Subcutaneous abdominal adipose tissue (tissue), 5 donors: ENCODE results near the gene GALNT15.

Experiments
- H3K27ac ChIP-seq: one replicate; pipeline ENCODE4 v1.7.0; 2013; ENCODE audit warnings: low read depth, mild to moderate bottlenecking, inconsistent platforms, low read length, moderate library complexity
- H3K27me3 ChIP-seq, 5 donors: one replicate each; pipeline ENCODE4 v1.7.0; 2013; ENCODE audit warnings: low read length in 5 of 5, inconsistent platforms in 1 of 5; ENCODE audit not compliant: control insufficient read depth in 5 of 5, insufficient read depth in 4 of 5
- H3K36me3 ChIP-seq, 5 donors: one replicate each; pipeline ENCODE4 v1.7.0; 2013; ENCODE audit warnings: low read length in 5 of 5; ENCODE audit not compliant: control insufficient read depth in 5 of 5, insufficient read depth in 5 of 5
- H3K4me1 ChIP-seq, 5 donors: one replicate each; pipeline ENCODE4 v1.7.0; 2013; ENCODE audit warnings: low read length in 5 of 5, mild to moderate bottlenecking in 3 of 5, moderate library complexity in 1 of 5; ENCODE audit not compliant: control insufficient read depth in 5 of 5, insufficient read depth in 5 of 5
- H3K4me3 ChIP-seq, 5 donors: one replicate each; pipeline ENCODE4 v1.7.0; 2013; ENCODE audit warnings: low read length in 5 of 5, low read depth in 1 of 5
- H3K9ac ChIP-seq, 5 donors: one replicate each; pipeline ENCODE4 v1.7.0; 2013; ENCODE audit warnings: low read length in 5 of 5, mild to moderate bottlenecking in 4 of 5, moderate library complexity in 3 of 5
- H3K9me3 ChIP-seq, 5 donors: one replicate each; pipeline ENCODE4 v1.7.0; 2013; ENCODE audit warnings: low read length in 5 of 5; ENCODE audit not compliant: control insufficient read depth in 5 of 5
- donor health status: healthy.
- donor health status: healthy.
- donor health status: healthy.
- donor health status: healthy.
- donor health status: healthy.

Gene GALNT15

GRCh38 chr3:16265455-16265786 lies 90.9 kb downstream of the GALNT15 start:
- Histone ChIP-seq H3K4me1 (peaks cover 10 to 47% (median 33%) of the 10 kb centered on the region in 5 donors), H3K9me3 (no peaks in the 10 kb centered on the region), H3K27ac (peak overlapping the region; percentile 84), H3K9ac (peak overlapping the region; percentile 79 to 96 (median 90)), H3K27me3 (no peaks in the 10 kb centered on the region), H3K4me3 (peak overlapping the region; percentile 88 to 97 (median 92)), H3K36me3 (peaks cover 1 to 11% (median 3%) of the 10 kb centered on the region in 5 donors)

GRCh38 chr3:16266714-16267113 lies 92.2 kb downstream of the GALNT15 start:
- H3K4me3 ChIP-seq: no peak overlapping the region
- H3K36me3 ChIP-seq: peaks cover 2 to 17% (median 10%) of the 10 kb centered on the region in 5 donors
- peak overlapping the region in 3 of 5 donors; percentile 21 to 54 (median 48) for H3K9ac ChIP-seq
- H3K9me3 ChIP-seq: no peaks in the 10 kb centered on the region
- peak overlapping the region; percentile 84 for H3K27ac ChIP-seq
- no peaks in the 10 kb centered on the region for H3K27me3 ChIP-seq
- peaks cover 10 to 47% (median 33%) of the 10 kb centered on the region in 5 donors for H3K4me1 ChIP-seq

- no peak overlapping the region for H3K27ac ChIP-seq
- H3K4me3 ChIP-seq: no peak overlapping the region
- no peaks in the 10 kb centered on the region for H3K27me3 ChIP-seq
- H3K9me3 ChIP-seq: no peaks in the 10 kb centered on the region
- peaks cover 0 to 27% (median 20%) of the 10 kb centered on the region in 5 donors for H3K4me1 ChIP-seq
- H3K9ac ChIP-seq: no peak overlapping the region
- H3K36me3 ChIP-seq: peaks cover 6 to 25% (median 12%) of the 10 kb centered on the region in 5 donors
These were observed 96.4 kb downstream of the GALNT15 start for GRCh38 chr3:16270855-16271254.

GRCh38 chr3:16272588-16272987 lies 98.1 kb downstream of the GALNT15 start:
- Histone ChIP-seq H3K4me1 (peaks cover 0 to 15% (median 8%) of the 10 kb centered on the region in 5 donors), H3K4me3 (no peak overlapping the region), H3K36me3 (peaks cover 6 to 29% (median 15%) of the 10 kb centered on the region in 5 donors), H3K9me3 (no peaks in the 10 kb centered on the region), H3K27me3 (no peaks in the 10 kb centered on the region), H3K9ac (no peak overlapping the region), H3K27ac (no peak overlapping the region)

- no peak overlapping the region for H3K27ac ChIP-seq
- no peaks in the 10 kb centered on the region for H3K27me3 ChIP-seq
- H3K9me3 ChIP-seq: no peaks in the 10 kb centered on the region
- H3K9ac ChIP-seq: no peak overlapping the region
- H3K36me3 ChIP-seq: peaks cover 6 to 29% (median 15%) of the 10 kb centered on the region in 5 donors
- no peak overlapping the region for H3K4me3 ChIP-seq
- H3K4me1 ChIP-seq: peaks cover 0 to 18% (median 2%) of the 10 kb centered on the region in 5 donors
These were observed 99.4 kb downstream of the GALNT15 start for GRCh38 chr3:16273867-16274266.

GRCh38 chr3:16277471-16277870 lies 103.0 kb downstream of the GALNT15 start:
- H3K27me3 ChIP-seq: no peaks in the 10 kb centered on the region
- peaks cover 0 to 8% (median 4%) of the 10 kb centered on the region in 5 donors for H3K36me3 ChIP-seq
- no peak overlapping the region for H3K27ac ChIP-seq

GRCh38 chr3:16279010-16279801 lies 104.7 kb downstream of the GALNT15 start:
- peaks cover 0 to 28% (median 14%) of the 10 kb centered on the region in 5 donors for H3K4me1 ChIP-seq
- H3K27me3 ChIP-seq: no peaks in the 10 kb centered on the region
- peaks cover 0 to 19% (median 8%) of the 10 kb centered on the region in 5 donors for H3K36me3 ChIP-seq
- H3K27ac ChIP-seq: no peak overlapping the region
- peak overlapping the region in 1 of 5 donors; percentile 1 for H3K4me3 ChIP-seq
- H3K9me3 ChIP-seq: no peaks in the 10 kb centered on the region
- H3K9ac ChIP-seq: no peak overlapping the region

More at GRCh38 chr3:16277471-16277870, 103.0 kb downstream of the GALNT15 start:
- Histone ChIP-seq H3K9me3 (no peaks in the 10 kb centered on the region), H3K4me1 (peaks cover 0 to 30% (median 14%) of the 10 kb centered on the region in 5 donors), H3K4me3 (no peak overlapping the region), H3K9ac (no peak overlapping the region)

- H3K9ac ChIP-seq: no peak overlapping the region
- no peaks in the 10 kb centered on the region for H3K9me3 ChIP-seq
- H3K27ac ChIP-seq: no peak overlapping the region
- H3K36me3 ChIP-seq: peaks cover 0 to 19% (median 7%) of the 10 kb centered on the region in 5 donors
- peaks cover 0 to 28% (median 14%) of the 10 kb centered on the region in 5 donors for H3K4me1 ChIP-seq
- no peak overlapping the region for H3K4me3 ChIP-seq
- no peaks in the 10 kb centered on the region for H3K27me3 ChIP-seq
These were observed 106.2 kb downstream of the GALNT15 start for GRCh38 chr3:16280671-16281070.
